SIG-M5 (cell line): ENCODE measurements around the gene KCNMA1.

ENCODE experiments used
- DNase-seq: peaks from one replicate; lab custom pipeline; 2025; lab: John Stamatoyannopoulos, UW

KCNMA1 gene

DNA sequence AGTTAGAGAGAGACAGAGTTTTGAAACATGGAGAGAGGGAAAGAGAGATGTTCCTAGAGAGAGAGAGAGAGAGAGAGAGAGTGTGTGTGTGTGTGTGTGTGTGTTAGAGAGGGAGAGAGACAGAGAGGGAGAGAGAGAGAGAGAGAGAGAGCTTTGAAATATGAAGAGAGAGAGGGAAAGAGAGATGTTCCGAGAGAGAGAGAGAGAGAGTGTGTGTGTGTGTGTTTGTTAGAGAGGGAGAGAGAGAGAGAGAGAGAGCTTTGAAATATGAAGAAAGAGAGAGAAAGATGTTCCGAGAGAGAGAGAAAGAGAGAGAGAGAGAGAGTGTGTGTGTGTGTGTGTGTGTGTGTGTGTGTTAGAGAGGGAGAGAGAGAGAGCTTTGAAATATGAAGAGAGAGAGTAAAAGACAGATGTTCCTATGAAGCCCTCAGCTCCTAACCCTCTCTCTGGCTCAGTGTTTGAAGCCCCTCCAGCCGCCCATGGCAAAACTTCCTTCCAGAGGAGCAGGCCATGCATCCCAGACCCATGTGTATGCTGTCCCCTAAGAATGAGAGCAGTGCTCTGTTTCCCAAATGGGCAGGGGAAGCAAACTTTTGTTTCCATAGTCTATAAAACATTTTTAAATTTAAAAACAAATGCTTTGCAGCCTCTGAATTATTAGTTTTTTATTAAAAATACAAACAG is 130.9 kb downstream of the KCNMA1 start:
- no peak for DNase-seq

DNA sequence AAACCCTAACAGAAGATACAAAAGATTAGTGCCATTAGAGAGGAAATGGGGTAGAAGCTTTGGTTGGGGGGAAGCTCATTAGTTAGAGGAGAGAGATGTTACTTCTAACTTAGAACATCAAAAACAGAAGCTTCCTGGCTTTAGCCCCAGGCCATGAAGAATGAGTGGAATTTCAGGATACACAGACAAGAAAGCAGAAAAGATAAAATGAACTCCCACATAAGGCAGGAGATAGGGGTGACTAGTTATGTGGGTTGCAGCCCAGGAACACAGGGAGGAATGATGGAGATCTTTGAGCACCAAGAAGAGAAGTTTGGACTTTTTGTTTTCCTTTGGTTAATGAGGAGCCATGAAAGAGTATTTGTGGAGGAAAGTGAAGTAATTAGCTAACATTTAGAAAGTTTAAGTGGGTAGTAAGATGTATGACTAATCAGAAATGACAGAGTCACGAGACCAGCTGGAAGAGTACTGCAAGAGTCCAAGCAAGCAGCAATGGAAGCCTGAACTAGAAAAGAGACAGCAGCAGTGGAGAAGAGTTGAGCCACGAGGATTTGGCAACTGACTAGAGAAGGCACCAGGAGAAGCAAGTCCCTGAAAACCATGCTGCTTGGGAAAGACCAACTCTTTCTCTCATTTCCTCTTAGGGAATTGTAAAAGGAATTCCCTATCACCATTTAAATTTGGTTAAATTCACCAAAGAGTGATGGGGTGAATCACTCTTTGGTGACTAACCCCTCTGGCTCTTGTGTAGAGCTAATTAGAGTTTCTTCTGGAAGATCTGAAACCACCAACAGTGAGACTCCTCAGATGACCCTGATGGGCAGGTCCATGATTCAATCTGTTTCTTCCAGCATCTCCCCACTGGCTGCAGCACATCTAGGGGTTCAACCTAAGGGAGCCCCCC is 131.9 kb downstream of the KCNMA1 start:
- DNase-seq = no peak

DNA sequence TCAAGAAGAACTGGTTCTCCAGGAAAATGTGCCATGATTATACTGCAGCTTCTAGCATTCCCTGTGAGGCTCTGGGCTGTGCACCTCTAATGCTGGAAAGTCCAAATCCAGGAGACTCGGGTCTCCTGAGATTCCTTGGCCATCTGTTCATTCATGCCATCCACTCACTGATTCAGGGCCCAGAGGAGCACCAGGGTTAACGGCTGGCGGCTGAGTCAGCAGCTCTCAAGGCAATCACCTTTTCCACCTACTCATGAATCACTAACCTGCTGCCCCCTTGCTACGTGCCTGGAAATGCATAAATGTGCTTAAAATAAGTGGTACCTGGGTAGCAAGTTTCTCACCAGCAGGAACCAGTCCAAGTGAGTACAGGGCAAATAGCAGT is 132.7 kb downstream of the KCNMA1 start:
- no peak for DNase-seq

DNA sequence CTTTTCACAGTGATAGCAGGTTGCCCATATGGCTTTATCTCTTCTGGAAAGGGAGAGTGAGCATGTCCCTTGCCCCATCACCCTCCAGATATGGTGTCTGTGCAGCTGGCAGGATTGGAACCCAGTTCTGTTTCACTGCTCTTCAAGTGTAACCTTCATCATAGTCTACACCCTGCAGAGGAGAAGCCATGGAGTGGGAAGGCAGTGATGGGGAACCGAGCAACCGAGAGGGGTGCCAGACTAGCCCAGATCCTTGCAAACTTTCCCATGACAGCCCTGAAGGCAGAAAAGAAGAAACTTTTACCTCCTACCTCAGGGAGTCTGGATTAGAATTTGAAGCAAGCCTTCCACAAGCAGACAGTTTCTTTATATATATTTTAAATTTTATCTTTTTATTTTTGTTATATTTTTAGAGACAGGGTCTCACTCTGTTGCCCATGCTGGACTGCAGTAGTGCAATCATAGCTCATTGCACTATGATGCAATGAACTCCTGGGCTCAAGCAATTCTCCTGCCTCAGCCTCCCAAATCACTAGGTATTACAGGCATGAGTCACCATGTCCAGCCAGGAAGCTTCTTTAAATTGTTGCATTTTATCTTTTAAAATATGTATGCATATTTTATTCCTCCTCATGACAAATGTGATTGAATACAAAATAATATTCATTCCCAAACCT is 133.3 kb downstream of the KCNMA1 start:
- no peak for DNase-seq

DNA sequence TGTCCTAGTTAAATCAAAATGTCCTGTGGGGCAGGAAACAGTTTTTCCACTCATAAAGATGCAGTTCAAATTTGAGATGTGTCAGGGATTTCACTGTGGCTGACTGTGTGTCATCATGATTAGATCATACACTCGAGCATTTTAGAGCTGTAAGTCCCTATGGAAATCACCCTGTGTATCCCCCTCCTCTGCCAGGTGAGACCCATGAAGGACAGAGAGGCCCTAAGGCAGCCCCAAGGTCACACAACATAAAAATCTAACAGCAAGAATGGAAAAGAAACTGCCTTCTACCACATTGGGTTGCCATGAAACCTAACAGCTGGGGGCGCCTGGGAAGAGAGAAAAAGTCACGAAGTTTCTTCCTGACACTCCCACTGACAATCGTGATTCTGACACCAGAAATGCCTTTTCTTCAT is 135.8 kb downstream of the KCNMA1 start:
- no peak for DNase-seq

DNA sequence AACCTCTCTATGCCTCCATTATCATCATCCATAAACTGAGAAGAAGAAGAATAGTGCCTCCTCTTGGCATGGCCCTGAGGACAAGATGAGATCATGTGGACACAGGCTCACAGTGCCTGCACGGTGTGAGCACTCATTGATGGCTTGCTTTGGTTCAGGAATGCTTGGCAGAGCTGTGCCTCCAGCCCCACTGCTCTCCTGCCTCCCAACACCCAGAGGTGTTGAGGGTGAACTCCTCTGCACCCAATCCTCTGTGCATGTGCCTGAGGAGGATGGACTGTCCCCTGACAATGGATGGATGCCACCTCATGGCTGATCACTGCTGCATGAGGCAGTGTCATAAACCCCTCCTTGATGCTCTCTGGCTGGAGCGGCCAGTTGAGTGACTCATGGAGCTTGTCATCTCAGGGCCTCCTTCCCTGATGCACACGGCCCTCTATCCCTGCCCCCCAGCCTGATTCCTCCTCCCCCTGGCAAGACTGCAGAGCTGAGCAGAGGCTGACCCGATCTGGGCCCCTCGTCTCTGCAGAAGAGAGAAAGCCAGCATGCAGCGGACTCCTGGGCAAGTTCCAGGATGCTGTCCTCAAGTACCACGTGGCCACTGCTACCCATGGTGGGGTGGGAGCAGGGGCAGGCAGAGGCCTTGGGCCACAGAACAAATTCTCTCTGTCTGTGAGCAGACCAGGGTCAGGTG is 136.3 kb downstream of the KCNMA1 start:
- no peak for DNase-seq

DNA sequence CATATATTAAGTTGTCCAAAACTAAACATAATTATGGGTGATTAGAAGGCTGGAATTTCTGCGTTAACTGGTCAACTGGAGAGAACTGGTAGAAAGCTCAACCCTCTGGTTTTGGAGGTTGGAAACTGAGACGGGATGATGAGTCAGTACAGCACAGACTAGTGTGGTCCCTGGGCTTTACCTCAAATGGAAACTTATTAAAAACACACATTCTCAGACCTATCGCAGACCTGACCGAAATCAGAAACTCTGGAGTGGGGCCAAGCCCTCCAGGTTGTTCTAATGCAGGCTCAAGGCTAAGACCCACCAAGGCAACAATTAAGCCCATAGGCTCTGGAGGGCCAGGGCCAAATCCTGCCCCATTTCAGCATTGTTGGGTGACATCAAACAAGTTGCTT is 136.9 kb downstream of the KCNMA1 start:
- no peak for DNase-seq

DNA sequence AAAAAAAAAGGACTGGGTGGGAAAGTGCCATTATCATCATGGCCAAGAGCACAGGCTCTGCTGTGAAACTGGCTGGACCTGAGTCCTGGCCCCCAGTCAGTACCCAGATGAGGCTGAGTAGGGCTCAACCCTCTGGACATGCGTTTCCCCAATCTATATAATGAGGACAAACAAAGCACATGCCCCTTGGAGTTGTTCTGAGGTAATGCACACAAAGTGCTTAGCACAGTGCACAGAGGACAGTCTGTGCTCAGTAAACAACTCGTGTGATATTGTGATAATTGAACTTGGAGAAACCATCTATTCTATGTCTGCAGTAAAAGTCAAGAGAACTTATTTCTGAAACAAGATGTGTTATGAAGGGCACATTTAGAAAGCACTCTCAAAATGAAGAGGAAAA is 138.8 kb downstream of the KCNMA1 start:
- DNase-seq = no peak

DNA sequence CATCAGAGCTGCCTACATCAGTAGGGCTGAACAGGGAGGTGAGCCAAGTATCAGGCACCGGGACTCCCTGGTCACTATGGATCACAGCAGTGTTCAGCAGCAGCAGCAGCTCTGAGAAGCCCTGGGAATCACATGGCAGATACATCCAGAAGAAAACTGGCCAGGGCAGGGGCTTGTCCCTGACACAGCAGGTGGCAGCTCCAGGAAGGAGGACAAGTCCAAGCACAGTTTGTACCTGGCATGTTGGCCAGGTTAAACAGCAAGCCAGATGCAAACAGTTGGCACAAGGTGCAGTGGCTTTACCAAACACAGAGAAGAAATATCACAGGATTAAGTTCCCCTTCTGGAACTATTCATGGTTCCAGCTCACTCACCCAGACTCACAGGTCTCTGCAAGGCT is 139.4 kb downstream of the KCNMA1 start:
- no peak for DNase-seq

DNA sequence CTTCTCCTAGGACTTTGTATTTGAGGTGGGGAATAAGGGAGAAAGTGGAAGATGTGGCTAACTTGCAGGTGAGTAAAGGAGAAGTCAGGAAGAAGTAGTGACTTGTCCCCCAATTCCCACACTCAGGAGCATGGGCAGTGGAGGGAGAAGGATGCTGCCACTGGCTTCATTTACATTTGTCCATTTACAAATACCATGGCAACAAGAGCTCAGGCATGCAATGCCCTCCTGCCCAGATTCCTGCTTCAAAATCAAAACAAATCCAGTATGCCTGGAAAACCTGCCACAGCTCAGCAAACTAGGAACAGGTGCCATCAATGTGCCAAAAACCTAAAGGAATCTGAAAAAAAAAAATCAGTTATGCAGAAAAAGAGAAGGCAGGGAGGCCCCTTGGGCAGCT is 139.9 kb downstream of the KCNMA1 start:
- DNase-seq = no peak

DNA sequence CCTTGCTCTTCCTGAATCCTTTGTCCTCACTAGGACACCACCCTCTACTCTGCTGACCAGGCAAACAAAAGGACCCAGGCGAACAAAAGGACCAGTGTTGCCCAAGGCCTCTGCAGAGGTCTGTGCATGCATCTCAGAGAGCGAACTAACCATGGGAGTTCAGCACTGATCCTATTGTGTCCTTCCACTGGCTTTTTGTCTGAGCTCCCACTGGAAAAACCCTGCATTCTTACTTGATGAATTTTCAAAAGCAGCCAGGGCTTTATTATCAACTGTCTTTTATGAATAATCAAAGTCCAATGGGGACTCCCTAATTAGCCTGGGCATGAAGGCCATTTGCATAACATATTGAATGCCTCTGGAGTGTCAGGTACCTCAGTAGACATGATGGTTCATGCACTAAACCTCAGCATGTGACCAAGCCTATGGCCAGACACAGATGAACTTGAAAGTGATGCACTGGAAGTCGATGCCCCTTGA is 140.6 kb downstream of the KCNMA1 start:
- DNase-seq = no peak

DNA sequence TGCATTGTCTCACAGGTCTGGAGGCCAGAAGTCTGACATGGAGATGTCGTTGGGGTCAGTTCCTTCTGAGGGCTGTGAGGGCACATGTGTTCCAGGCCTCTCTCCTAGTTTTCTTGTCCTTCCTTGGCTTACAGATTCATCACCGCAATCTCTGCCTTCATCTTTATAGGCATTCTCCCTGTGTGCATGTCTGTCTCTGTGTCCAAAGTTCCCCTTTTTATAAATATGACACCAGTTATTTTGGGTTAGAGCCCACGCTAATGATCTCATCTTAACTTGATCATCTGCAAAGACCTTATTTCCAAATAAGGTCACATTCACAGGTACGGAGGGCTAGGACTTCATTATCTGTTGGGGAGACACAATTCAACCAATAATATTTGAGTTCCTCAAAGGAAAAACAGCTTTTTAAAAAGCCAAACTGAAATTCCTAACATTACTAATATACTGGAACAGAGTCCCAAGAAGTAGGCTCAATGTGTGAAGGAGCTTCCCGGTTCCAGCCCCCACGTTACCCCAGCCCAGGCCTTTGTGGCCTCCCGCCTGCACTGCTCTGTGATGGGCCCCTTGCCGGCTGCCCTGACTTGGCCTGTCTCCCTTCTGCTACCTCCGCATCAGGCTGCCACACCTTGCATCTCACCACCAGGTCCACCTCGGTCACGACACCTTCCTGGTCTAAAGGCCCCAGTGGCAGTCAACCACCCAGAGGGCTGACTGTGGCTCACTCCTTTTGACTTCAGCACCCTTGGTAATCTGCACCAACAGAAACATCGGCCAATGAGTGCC is 142.7 kb downstream of the KCNMA1 start:
- DNase-seq = no peak

DNA sequence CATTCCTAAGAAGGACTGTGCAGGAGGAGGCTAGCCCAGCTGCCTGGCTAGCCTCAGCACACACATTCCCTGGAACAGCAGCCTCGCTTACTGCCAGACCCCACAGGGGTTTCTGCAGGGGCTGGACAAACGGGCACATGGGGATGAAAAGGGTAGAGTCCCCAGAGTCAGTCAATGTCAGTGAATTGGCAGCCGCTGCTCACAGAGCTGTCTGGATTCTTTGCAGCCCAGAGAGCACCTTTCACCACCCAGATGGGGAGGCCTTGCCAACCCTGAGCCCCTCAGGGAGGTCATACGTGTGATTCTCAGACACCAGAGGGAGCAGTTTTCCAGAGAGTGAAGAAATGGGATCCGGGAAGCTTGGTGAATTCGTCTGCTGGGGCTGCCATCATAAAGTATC is 143.3 kb downstream of the KCNMA1 start:
- DNase-seq = no peak

DNA sequence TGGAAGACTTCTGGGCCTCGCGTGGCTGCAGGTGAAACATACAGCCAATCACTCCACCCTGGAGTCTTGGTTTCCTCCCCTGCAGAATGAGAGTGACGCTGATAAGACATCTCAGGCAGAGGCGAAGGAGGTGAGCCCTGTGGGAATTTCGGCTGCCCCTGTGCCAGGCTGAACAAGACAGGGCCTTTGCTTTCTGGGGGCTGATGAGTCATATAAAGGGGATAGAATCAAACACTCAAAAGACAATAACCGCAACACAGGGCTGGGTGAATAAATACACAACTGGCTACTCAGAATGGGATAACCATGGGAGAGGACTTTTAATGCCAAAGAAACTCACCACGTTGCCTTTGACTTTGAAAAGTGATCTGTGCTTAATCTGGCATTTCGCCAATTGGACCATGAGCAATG is 143.8 kb downstream of the KCNMA1 start:
- DNase-seq = no peak

DNA sequence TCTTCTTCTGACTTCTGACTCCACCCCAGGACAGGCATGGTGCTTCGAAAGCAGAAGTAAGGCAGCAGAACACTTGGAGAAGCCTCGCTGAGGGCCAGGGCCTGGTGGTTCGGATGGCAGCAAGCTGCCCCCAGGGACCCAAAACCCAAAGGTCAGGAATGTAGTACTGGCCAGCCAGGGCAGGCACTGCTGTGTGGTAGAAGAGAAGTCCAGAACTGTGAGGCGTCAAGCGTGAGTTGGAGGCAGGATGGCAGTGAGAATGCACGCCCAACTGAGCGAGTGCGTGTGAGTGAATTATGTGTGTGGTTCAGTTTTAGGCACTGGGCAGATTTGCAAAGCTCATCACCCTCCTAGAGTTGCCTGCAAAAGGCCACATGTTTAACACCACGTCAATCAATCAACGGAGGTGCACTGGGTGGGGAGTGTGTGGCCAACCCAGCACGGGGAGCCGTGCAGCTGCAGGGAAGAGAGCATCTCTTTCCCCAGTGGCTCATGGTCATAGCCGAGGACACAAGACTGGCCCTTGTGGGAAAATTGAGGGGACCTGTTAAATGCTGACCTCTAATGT is 144.3 kb downstream of the KCNMA1 start:
- DNase-seq = no peak

DNA sequence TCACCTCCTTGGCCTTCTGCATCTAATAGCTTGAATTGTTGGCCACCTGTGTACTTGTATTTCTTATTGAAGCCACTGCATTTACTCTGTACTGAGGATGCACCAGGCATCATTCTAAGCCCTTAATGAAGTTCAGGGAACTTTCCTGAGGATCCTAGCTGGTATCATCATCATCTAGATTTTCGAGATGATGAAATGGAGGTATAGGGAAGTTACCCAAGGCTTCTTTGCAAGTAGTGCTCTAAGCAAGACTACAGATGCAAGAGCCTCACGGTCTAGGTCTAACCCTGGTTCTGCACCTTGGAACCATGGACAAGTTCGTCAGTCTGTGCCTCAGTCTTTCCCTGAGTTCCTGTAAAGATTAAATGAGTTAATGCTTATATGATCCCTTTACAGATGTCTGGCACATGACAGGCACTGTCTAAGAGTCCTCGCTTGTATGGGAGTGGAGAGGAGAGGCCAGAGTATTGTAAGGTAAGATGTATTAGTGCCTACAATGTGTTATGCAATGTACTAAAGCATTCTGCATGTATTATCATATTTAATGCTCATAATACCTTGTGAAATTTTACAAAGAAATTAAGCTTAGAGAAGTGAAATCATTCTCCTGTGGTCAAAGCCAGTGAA is 145.1 kb downstream of the KCNMA1 start:
- DNase-seq = no peak

DNA sequence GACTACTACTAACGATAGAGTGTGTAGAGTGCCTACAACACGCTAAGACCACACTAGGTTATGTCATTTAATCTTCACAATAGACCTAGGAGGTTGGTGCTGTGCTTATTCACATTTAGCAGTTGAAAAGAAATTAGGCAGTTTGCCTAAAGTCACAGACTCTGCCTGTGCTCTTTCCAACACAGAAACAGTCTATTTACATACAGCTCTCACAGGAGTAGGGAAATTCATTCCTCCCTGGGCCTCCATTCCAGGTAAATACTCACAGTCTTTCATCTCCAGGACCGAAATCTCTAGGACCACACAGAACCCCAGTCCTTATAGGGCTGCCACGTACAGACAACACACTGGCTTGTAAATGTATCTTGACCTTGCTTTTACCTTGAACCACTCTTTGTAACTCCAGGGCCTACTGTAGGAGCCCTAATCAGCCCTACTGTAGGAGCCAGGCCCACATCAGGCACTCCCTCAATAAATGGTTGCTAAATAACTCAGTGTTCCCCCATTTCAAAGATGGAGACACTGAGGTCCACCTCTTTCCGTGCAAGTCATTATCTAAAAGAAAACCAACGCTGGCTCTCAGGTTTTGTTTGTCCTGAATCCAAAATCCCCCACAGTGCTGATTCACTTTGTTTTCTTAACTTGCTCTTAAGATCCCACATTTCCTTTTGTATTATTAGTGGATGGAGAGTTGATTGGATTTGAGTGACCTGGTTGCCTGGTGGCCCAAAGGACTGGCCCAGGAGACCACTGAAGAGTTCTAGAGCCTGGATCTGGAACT is 146.9 kb downstream of the KCNMA1 start:
- no peak for DNase-seq

DNA sequence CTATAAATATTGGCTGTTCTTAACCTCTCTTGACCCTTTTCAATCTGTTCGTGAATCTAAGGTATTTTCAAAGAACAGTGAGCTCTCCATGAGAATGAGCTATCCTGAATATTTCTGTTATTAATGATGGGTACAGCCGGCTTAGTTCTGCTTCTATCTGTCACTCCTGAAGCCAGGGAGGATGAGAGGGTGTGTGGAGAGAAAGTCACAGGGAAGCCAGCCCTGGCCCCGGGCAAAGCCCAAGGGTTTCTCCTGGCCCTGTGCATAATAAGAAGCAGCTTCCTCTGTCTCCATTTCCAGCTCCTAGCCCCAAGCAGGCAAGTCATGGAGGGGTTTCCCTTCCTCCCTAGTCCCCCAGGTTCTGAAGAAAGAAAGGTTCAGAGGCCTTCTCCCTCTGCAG is 151.1 kb downstream of the KCNMA1 start:
- DNase-seq = no peak

DNA sequence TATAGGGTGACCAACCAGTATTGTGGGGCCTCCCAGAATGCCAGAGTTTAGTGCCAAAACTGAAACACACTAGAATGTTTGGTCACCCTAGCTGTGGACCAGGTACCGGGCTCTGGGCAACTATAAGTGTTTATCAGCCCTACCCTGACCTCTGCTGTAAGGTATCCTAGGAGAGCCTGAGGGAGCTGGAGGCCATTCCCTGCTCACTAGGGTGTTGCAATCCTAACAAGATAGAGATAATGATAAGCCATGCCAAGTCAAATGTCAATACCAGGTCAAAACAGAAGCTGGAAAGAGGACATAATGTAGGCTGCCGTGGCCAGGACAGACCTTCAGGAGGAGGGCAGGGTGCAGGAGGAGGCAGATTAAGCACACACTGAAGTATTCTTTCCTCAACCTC is 151.8 kb downstream of the KCNMA1 start:
- DNase-seq = no peak

DNA sequence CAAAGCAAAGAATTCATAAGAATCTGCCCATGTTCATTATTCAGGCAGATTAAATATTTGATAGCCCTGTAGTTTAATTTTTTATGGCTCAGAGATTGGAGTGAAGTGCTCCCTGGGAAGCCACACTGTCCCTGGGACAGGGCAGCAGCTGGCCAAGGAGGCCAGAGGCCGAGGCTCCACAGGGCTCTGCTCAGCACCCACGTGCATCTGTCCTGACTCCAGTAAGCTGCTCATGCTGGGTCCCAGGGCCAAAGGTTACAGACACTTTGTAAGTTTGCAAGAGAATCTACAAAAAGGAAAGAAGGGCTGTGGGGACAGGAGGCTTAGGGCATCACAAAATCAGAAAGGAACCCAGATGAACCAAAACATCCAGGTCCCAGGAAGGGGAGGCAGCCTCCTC is 155.5 kb downstream of the KCNMA1 start:
- DNase-seq = no peak
